CD4-positive, alpha-beta T cell treated with Interleukin-6 for 4 hours (primary cell): Measurements from ENCODE around the gene FST.

Experiments used
- DNase-seq: peaks from one replicate; pipeline ENCODE4 v3.0.0-alpha.2; 2020; ENCODE audit warnings: mixed read lengths

FST gene

GRCh38 chr5:53475320-53475719 lies 5.1 kb upstream of the FST start:
- DNase-seq = no peak

DNA sequence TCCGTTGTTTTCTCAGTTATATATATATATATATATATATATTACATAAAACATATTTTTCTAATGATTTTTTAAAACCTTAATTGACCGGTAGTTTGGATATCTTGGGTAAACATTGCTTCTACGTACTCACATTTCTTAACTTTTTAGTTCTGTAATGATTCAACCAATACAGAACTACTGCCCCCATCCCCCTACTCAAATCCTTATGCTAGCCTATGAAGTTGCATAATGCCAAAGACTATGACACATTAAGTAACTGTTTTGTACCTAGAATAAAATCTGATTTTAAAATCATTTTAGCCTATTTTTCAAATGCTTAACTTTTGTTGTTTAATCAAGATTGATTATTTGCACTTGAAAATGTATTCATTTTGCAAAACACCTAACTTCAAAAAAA lies 4.4 kb upstream of the FST start:
- no peak for DNase-seq

DNA sequence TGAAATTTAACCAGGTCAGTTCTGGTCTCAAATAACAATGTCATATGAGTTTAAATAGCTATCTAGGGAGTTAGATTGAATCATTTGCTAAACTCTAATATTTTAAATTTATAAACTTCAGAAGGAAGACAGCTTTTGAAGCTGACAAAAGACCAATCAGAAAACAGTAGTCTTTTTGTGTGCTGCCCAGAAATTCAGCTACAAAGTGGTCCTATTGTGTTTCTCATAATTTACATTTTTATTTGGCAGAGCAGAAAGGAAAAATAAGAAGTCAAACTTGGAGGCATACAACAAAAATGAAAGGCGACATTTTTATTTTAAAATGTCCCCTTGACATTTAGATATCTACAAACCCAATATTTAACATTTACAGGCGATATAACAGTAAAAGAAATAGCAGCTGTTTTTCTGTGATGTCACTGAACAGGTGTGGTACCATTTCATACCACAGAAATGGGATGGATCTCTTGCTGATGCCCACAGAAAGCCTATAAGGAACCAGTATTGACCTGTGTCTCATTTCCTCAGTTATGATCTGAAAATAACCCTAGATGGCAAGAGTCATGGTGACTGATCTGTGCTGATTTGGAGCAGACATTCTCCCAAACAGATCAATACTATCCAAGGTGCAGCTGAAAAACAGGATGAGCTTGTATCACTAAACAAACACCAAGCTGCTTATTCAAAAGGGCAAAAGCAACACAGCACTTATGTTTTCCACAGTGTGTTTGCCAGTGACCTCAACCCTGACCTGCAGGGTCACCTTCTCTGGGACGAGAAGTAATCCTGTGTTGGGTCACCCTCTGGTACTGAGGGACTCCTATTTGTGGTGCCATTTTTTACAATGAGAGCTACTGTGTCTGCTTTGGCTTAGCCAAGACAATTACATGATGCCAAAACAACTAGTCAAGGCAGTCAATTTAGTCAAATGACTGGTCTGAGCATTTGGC lies 3.6 kb upstream of the FST start:
- DNase-seq = no peak

DNA sequence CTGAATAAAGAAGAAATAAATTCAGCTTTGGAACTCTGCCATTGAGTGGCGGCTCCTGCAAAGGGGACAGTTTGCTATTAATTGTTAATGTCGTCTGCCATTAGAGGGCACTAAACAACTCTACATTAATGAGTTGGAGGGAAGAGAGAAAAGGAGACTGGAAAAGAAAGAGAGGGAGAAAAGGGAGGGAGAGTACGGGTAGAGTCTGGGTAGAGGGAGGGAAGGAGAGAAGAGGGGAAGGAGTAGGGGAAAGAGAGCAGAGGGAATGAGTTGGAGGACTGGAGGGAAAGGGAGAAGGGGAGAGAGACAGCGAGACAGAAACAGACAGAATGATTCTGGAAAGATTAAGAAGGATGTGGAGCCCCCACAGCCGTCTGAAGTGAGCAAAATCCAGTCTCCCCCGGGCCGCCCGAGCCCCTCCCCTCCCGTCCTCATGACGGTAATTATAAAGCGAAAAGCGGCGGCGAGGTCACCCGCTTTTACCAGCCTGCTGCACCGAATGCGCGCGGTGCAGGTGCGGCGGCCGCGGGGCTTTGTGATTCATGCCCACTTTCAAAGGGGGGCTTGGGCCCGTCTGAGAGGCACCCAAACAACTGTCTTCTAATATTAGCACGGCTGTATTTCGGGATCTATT lies 1.9 kb upstream of the FST start:
- peak; percentile 7 for DNase-seq

DNA sequence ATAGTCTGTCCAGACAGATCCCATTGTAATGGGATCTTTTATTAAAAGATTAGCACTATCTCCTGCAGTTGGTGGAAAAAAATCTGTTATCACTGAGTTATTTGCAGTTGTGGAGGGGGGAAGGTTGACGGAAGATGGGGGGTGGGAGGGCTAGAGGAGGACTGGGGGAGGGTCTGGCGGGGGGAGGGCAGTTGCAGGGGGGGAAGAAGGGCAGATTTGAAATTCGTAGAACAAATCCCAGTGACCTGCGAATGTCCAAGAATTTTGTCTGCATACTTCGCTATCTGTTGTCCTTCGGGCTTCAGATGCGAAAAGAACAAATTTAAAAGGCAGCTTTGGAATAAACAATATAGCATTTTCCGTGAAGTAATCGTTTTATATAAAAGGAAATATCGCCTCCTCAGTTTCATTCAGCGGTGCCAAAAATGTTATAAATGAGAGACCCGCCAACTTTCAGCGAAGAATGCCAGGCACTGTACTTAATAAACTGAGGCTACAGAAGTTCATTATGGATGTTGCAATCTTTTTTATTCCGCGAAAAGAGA lies 1.3 kb upstream of the FST start:
- DNase-seq = no peak

DNA sequence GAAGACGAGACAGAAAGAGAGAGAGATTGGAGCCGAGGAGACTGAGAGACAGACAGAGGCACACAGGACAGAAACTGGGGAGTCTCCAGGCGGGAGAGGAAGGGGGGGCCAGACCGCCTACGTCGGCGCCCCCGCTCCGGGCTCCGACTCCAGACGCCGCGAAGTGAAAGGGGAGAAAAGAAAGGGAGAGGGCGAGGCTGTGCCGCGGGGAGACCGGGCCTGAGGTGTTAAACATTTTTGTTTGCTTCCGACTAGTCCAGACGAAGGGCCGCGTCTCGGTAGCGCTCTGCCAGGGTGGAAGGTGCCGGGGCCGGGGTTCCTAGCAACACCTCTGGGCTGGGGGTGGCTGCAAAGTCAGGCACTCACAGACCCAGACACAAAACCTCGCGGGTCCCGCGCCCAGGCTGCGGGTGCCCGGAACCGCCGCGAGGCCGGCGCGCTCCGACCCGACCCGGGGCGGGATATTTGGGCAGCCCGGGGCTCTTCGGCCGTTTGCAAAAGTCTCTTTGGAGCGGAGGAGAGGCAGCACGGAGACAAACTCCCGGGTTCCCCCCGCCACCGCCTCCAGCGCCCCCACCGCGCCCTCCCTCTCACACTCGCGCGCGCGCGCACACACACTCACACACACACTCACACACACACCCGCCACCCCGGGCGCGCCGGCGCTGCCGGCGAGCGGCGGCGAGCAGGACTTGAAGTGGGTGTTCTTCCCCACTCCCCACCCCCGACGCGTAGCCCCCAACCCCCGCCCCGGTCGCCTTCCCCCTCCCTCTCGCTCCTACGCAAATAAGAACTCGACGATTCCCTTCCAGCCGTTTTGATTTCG lies 626 bp upstream of the FST start:
- peak; percentile 20 for DNase-seq

GRCh38 chr5:53481159-53481886 lies 894 bp downstream of the FST start:
- no peak for DNase-seq

DNA sequence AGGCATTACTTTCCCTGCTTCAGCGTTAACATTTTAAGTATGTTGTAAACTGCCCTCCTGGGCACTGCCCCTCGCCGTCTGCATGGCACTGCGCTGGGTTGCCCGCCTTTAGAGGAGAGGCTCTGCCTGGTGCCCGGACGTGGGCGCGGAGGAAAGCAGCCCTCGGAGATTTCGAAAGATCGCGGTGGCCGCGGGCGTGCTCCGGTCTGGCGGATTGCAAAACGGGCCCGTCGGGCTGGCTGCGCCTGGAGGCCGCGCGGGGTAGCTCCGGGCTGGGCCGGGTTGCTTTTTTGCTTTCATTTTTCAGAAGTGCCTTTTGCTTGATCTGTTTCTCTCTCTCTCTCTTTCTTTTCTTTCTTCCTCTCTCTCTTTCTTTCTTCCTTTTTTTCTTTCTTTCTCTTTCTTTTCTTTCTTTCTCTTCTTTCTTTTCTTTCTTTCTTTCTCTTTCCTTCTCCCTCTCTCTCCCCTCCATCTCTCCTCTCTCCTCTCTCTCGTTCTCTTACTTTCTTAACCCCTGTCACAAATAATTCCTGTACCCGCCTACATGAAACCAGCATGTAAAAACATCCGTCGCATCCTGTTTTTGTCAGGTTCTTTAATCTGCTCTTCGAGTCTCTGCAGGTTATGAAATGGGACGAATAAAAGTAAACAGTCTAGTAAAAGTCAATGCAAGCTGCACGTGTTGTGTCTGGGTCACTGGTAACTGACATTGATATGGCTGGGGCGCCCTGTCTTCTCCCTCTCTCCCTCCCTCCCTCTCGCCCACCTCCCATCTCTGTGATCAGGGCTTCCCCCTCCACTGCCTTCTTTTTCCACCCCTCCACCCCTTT lies 1.7 kb downstream of the FST start:
- peak; percentile 52 for DNase-seq

- DNase-seq = peak; percentile 3
These were observed 2.5 kb downstream of the FST start for GRCh38 chr5:53482717-53483638.

- no peak for DNase-seq
These were observed 7.0 kb downstream of the FST start for GRCh38 chr5:53487436-53487835.

DNA sequence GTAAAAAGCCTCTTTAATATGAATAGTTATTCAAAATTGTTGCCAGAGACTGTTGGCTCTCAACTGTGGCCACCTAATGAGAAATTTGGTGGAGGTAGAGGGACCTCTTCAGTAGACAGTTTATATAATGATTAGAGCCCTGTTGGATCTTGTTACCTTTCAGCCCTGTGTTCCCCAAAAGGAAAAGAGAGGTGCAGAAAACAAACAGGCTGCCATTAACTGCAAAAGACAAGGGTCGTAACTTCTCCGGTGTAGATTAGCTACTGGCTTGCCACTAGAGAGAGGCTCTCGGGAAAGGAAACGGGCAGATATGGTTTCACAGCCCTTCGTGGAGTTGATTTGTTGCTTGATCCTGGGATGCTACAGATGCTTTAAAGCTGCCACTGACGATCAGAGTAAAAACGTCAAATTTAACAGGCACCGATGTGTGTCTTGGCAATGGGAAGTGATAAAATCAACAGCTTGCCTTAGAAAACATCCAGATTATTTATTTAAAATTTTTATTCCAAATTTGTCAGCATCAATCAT lies 7.8 kb downstream of the FST start:
- no peak for DNase-seq

DNA sequence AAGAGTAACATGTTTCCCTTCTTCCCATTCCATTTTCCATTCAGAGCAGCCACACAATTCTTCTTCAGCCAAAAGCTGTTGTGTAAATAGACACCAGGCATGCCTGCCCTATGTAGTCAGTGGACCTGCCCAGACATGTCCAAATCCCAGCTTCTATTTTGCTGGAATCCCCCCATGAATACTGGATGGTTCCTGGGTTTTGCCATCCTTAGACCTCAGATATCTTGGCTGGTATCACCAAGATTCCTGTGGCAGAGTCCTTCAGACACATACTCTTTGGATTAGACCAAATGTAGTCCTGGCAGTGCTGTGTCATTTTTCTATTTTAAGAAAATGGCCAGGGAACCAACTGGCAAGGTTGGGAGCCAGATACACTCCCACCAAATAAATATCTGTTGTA lies 10.3 kb downstream of the FST start:
- no peak for DNase-seq

GRCh38 chr5:53501054-53501453 lies 20.6 kb downstream of the FST start:
- DNase-seq = no peak

GRCh38 chr5:53503562-53504218 lies 23.3 kb downstream of the FST start:
- no peak for DNase-seq

GRCh38 chr5:53507013-53507412 lies 26.6 kb downstream of the FST start:
- DNase-seq = no peak

GRCh38 chr5:53508125-53508524 lies 27.7 kb downstream of the FST start:
- no peak for DNase-seq

- DNase-seq = no peak
These were observed 32.1 kb downstream of the FST start for GRCh38 chr5:53512539-53512938.

DNA sequence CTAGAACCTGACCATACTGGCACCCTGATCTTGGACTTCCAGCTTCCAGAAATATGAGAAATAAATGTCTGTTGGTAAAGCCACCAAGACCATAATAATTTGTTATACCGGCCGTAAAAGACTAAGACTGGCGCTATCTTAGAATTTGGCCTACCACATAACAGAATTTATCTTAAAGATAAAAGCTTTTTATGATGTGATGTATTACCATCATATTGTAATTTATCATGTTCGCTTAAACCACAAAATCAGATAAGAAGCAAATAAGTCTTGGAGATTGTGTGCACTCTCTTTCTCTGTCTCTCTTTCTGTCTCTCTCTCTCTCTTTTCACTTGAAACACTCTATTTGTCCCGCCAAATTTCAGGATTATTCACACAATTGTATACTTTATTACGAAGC lies 35.6 kb downstream of the FST start:
- no peak for DNase-seq

- DNase-seq = no peak
These were observed 40.4 kb downstream of the FST start for GRCh38 chr5:53520813-53521212.
